ENCODE data around the gene FAR2.

FAR2 gene

GRCh38 chr12:29220632-29221336 lies 71.7 kb downstream of the FAR2 start:
- H3K79me2 ChIP-seq (ENCODE audit: insufficient read depth, low read length) = no peaks in the 10 kb centered on the region
- H3K9me2 ChIP-seq (replicated peaks; ENCODE audit: insufficient read depth, low read length) = no peaks in the 10 kb centered on the region
- H3K27me3 ChIP-seq (ENCODE audit: low read length) = no peaks in the 10 kb centered on the region
- no peak overlapping the region for H3K4me2 ChIP-seq (ENCODE audit: low read depth, low read length, poor library complexity, severe bottlenecking)
- no peak for TF ChIP-seq CTCF (IDR thresholded peaks at IDR 0.05; ENCODE audit: insufficient read depth, low read length, poor library complexity, severe bottlenecking)
- no peak for TF ChIP-seq EZH2phosphoT487 (conservative IDR thresholded peaks at IDR 0.05; ENCODE audit: low read length)
- no peaks in the 10 kb centered on the region for H3K36me3 ChIP-seq (ENCODE audit: low read length)
- H2AFZ ChIP-seq (ENCODE audit: low read depth, low read length, severe bottlenecking) = no peak overlapping the region
- H3K27ac ChIP-seq (ENCODE audit: low read depth, low read length) = no peak overlapping the region
- no peak overlapping the region for H3K4me3 ChIP-seq (ENCODE audit: insufficient read depth, low read length, poor library complexity, severe bottlenecking)
- H4K20me1 ChIP-seq (ENCODE audit: low read depth, low read length) = no peaks in the 10 kb centered on the region
- H3F3A ChIP-seq (ENCODE audit: insufficient read depth) = no peaks in the 10 kb centered on the region
- H3K9me3 ChIP-seq (ENCODE audit: insufficient read depth, low read length) = no peaks in the 10 kb centered on the region
- H3K9ac ChIP-seq (ENCODE audit: low read length) = no peak overlapping the region

- TF ChIP-seq CTCF (IDR thresholded peaks at IDR 0.05; ENCODE audit: insufficient read depth, low read length, poor library complexity, severe bottlenecking) = no peak
- TF ChIP-seq EZH2phosphoT487 (conservative IDR thresholded peaks at IDR 0.05; ENCODE audit: low read length) = no peak
Observed at GRCh38 chr12:29222200-29222599, 73.1 kb downstream of the FAR2 start.

GRCh38 chr12:29223426-29223825 lies 74.3 kb downstream of the FAR2 start:
- TF ChIP-seq CTCF (IDR thresholded peaks at IDR 0.05; ENCODE audit: insufficient read depth, low read length, poor library complexity, severe bottlenecking) = no peak
- H3K9me2 ChIP-seq (replicated peaks; ENCODE audit: insufficient read depth, low read length) = no peaks in the 10 kb centered on the region
- H3K27ac ChIP-seq (ENCODE audit: low read depth, low read length) = no peak overlapping the region
- no peaks in the 10 kb centered on the region for H3K9me3 ChIP-seq (ENCODE audit: insufficient read depth, low read length)
- no peaks in the 10 kb centered on the region for H3F3A ChIP-seq (ENCODE audit: insufficient read depth)
- no peak overlapping the region for H3K4me2 ChIP-seq (ENCODE audit: low read depth, low read length, poor library complexity, severe bottlenecking)
- no peaks in the 10 kb centered on the region for H4K20me1 ChIP-seq (ENCODE audit: low read depth, low read length)
- H3K27me3 ChIP-seq (ENCODE audit: low read length) = no peaks in the 10 kb centered on the region
- H3K36me3 ChIP-seq (ENCODE audit: low read length) = no peaks in the 10 kb centered on the region
- no peak overlapping the region for H3K4me3 ChIP-seq (ENCODE audit: insufficient read depth, low read length, poor library complexity, severe bottlenecking)
- H2AFZ ChIP-seq (ENCODE audit: low read depth, low read length, severe bottlenecking) = no peak overlapping the region
- no peaks in the 10 kb centered on the region for H3K79me2 ChIP-seq (ENCODE audit: insufficient read depth, low read length)
- no peak overlapping the region for H3K9ac ChIP-seq (ENCODE audit: low read length)

More at GRCh38 chr12:29222200-29222599, 73.1 kb downstream of the FAR2 start:
- no peaks in the 10 kb centered on the region for H4K20me1 ChIP-seq (ENCODE audit: low read depth, low read length)
- H2AFZ ChIP-seq (ENCODE audit: low read depth, low read length, severe bottlenecking) = no peak overlapping the region
- no peak overlapping the region for H3K9ac ChIP-seq (ENCODE audit: low read length)
- H3K9me3 ChIP-seq (ENCODE audit: insufficient read depth, low read length) = no peaks in the 10 kb centered on the region
- H3K79me2 ChIP-seq (ENCODE audit: insufficient read depth, low read length) = no peaks in the 10 kb centered on the region
- no peak overlapping the region for H3K4me3 ChIP-seq (ENCODE audit: insufficient read depth, low read length, poor library complexity, severe bottlenecking)
- H3K27me3 ChIP-seq (ENCODE audit: low read length) = no peaks in the 10 kb centered on the region
- no peak overlapping the region for H3K27ac ChIP-seq (ENCODE audit: low read depth, low read length)
- H3K9me2 ChIP-seq (replicated peaks; ENCODE audit: insufficient read depth, low read length) = no peaks in the 10 kb centered on the region
- no peaks in the 10 kb centered on the region for H3K36me3 ChIP-seq (ENCODE audit: low read length)
- H3K4me2 ChIP-seq (ENCODE audit: low read depth, low read length, poor library complexity, severe bottlenecking) = no peak overlapping the region
- no peaks in the 10 kb centered on the region for H3F3A ChIP-seq (ENCODE audit: insufficient read depth)

All from SU-DHL-6 (cell line).